Measurements from ENCODE around the gene HPDL.
"Not testable (repeated sequence)": the region's sequence is repeated elsewhere in the genome, so short reads cannot be mapped to it uniquely, and the experiment has no call there.

The HPDL gene

GRCh38 chr1:45359882-45360513 lies 33.3 kb downstream of the HPDL start:
- H4K8ac ChIP-seq (ENCODE audit: low read depth, low read length): no peak overlapping the region
- peak overlapping the region; percentile 48 for H3K4ac ChIP-seq (ENCODE audit: low read depth, low read length)
- H3K23ac ChIP-seq (ENCODE audit: low read length): no peak overlapping the region
- no peak overlapping the region for H2BK5ac ChIP-seq (ENCODE audit: low read length)
- H3K4me3 ChIP-seq (ENCODE audit: low read length): no peak overlapping the region
- H3K4me1 ChIP-seq (ENCODE audit: control insufficient read depth, low read depth, low read length): no peaks in the 10 kb centered on the region
- H3K56ac ChIP-seq (ENCODE audit: low read length): no peak overlapping the region
- peak; percentile 49 for DNase-seq
- H2AK5ac ChIP-seq (ENCODE audit: low read length): no peak overlapping the region
- H3K79me1 ChIP-seq (ENCODE audit: low read length): no peaks in the 10 kb centered on the region
- no peaks in the 10 kb centered on the region for H3K36me3 ChIP-seq (ENCODE audit: control insufficient read depth, insufficient read depth, low read length)
- H3K27me3 ChIP-seq (ENCODE audit: insufficient read depth, low read length, poor library complexity): no peaks in the 10 kb centered on the region
- no peak overlapping the region for H2BK120ac ChIP-seq (ENCODE audit: low read depth, low read length)
- no peaks in the 10 kb centered on the region for H3K79me2 ChIP-seq (ENCODE audit: control insufficient read depth, insufficient read depth, low read length)
- no peak overlapping the region for H3K9ac ChIP-seq (ENCODE audit: low read length)
- no peak overlapping the region for H3K18ac ChIP-seq (ENCODE audit: low read length)
- WGBS (ENCODE audit: extremely low coverage, insufficient coverage, low lambda C conversion rate): no CpG with 5 or more reads among the region's 7 CpGs
- H3K27ac ChIP-seq (ENCODE audit: low read depth, low read length): no peak overlapping the region
- no peak overlapping the region for H3K4me2 ChIP-seq (ENCODE audit: low read length)
- H4K5ac ChIP-seq (ENCODE audit: low read length): no peak overlapping the region
- H2BK15ac ChIP-seq (replicated peaks; ENCODE audit: low read depth): no peak overlapping the region

GRCh38 chr1:45360981-45361380 lies 34.3 kb downstream of the HPDL start:
- not testable (repeated sequence) for H4K5ac ChIP-seq (ENCODE audit: low read length); H3K4me1 ChIP-seq (ENCODE audit: control insufficient read depth, low read depth, low read length); H2BK5ac ChIP-seq (ENCODE audit: low read length); H4K8ac ChIP-seq (ENCODE audit: low read depth, low read length); H3K4me3 ChIP-seq (ENCODE audit: low read length); H3K36me3 ChIP-seq (ENCODE audit: control insufficient read depth, insufficient read depth, low read length); H3K56ac ChIP-seq (ENCODE audit: low read length); H2AK5ac ChIP-seq (ENCODE audit: low read length); H3K18ac ChIP-seq (ENCODE audit: low read length); H3K4ac ChIP-seq (ENCODE audit: low read depth, low read length); H3K79me1 ChIP-seq (ENCODE audit: low read length); H3K79me2 ChIP-seq (ENCODE audit: control insufficient read depth, insufficient read depth, low read length); H3K23ac ChIP-seq (ENCODE audit: low read length); H3K27ac ChIP-seq (ENCODE audit: low read depth, low read length); H3K9ac ChIP-seq (ENCODE audit: low read length); H3K27me3 ChIP-seq (ENCODE audit: insufficient read depth, low read length, poor library complexity); H2BK15ac ChIP-seq (replicated peaks; ENCODE audit: low read depth); H2BK120ac ChIP-seq (ENCODE audit: low read depth, low read length); H3K4me2 ChIP-seq (ENCODE audit: low read length)
- WGBS (ENCODE audit: extremely low coverage, insufficient coverage, low lambda C conversion rate): no CpG with 5 or more reads among the region's 7 CpGs
- DNase-seq: peak; percentile 71

- Histone ChIP-seq H3K23ac (ENCODE audit: low read length) (no peak overlapping the region), H3K27me3 (ENCODE audit: insufficient read depth, low read length, poor library complexity) (no peaks in the 10 kb centered on the region), H3K36me3 (ENCODE audit: control insufficient read depth, insufficient read depth, low read length) (no peaks in the 10 kb centered on the region), H3K79me2 (ENCODE audit: control insufficient read depth, insufficient read depth, low read length) (no peaks in the 10 kb centered on the region), H2BK15ac (replicated peaks; ENCODE audit: low read depth) (no peak overlapping the region), H3K9ac (ENCODE audit: low read length) (no peak overlapping the region), H4K8ac (ENCODE audit: low read depth, low read length) (no peak overlapping the region), H2BK120ac (ENCODE audit: low read depth, low read length) (no peak overlapping the region), H3K27ac (ENCODE audit: low read depth, low read length) (no peak overlapping the region), H3K4ac (ENCODE audit: low read depth, low read length) (no peak overlapping the region), H3K4me3 (ENCODE audit: low read length) (no peak overlapping the region), H3K4me2 (ENCODE audit: low read length) (no peak overlapping the region), H3K56ac (ENCODE audit: low read length) (no peak overlapping the region), H2BK5ac (ENCODE audit: low read length) (no peak overlapping the region), H2AK5ac (ENCODE audit: low read length) (no peak overlapping the region), H3K18ac (ENCODE audit: low read length) (no peak overlapping the region), H3K4me1 (ENCODE audit: control insufficient read depth, low read depth, low read length) (no peaks in the 10 kb centered on the region), H3K79me1 (ENCODE audit: low read length) (no peaks in the 10 kb centered on the region), H4K5ac (ENCODE audit: low read length) (no peak overlapping the region)
- no CpG with 5 or more reads among the region's 2 CpGs for WGBS (ENCODE audit: extremely low coverage, insufficient coverage, low lambda C conversion rate)
- no peak for DNase-seq
Observed at GRCh38 chr1:45364294-45364693, 37.6 kb downstream of the HPDL start.

GRCh38 chr1:45365051-45365450 lies 38.4 kb downstream of the HPDL start:
- no peak overlapping the region for H2AK5ac ChIP-seq (ENCODE audit: low read length)
- H3K4ac ChIP-seq (ENCODE audit: low read depth, low read length): no peak overlapping the region
- no peak overlapping the region for H3K9ac ChIP-seq (ENCODE audit: low read length)
- no peaks in the 10 kb centered on the region for H3K4me1 ChIP-seq (ENCODE audit: control insufficient read depth, low read depth, low read length)
- H3K4me2 ChIP-seq (ENCODE audit: low read length): no peak overlapping the region
- H4K8ac ChIP-seq (ENCODE audit: low read depth, low read length): no peak overlapping the region
- H4K5ac ChIP-seq (ENCODE audit: low read length): no peak overlapping the region
- no peaks in the 10 kb centered on the region for H3K79me1 ChIP-seq (ENCODE audit: low read length)
- DNase-seq: no peak
- H3K36me3 ChIP-seq (ENCODE audit: control insufficient read depth, insufficient read depth, low read length): no peaks in the 10 kb centered on the region
- no peak overlapping the region for H3K4me3 ChIP-seq (ENCODE audit: low read length)
- no peak overlapping the region for H2BK120ac ChIP-seq (ENCODE audit: low read depth, low read length)
- no peak overlapping the region for H2BK5ac ChIP-seq (ENCODE audit: low read length)
- H2BK15ac ChIP-seq (replicated peaks; ENCODE audit: low read depth): no peak overlapping the region
- no peak overlapping the region for H3K56ac ChIP-seq (ENCODE audit: low read length)
- H3K27me3 ChIP-seq (ENCODE audit: insufficient read depth, low read length, poor library complexity): no peaks in the 10 kb centered on the region
- no peaks in the 10 kb centered on the region for H3K79me2 ChIP-seq (ENCODE audit: control insufficient read depth, insufficient read depth, low read length)
- no CpG with 5 or more reads among the region's 6 CpGs for WGBS (ENCODE audit: extremely low coverage, insufficient coverage, low lambda C conversion rate)
- H3K18ac ChIP-seq (ENCODE audit: low read length): no peak overlapping the region
- H3K27ac ChIP-seq (ENCODE audit: low read depth, low read length): no peak overlapping the region
- H3K23ac ChIP-seq (ENCODE audit: low read length): no peak overlapping the region

GRCh38 chr1:45370575-45370974 lies 43.9 kb downstream of the HPDL start:
- Histone ChIP-seq H3K23ac (ENCODE audit: low read length) (no peak overlapping the region), H3K4ac (ENCODE audit: low read depth, low read length) (no peak overlapping the region), H3K4me2 (ENCODE audit: low read length) (no peak overlapping the region), H3K27me3 (ENCODE audit: insufficient read depth, low read length, poor library complexity) (no peaks in the 10 kb centered on the region), H4K8ac (ENCODE audit: low read depth, low read length) (no peak overlapping the region), H3K79me1 (ENCODE audit: low read length) (no peaks in the 10 kb centered on the region), H3K36me3 (ENCODE audit: control insufficient read depth, insufficient read depth, low read length) (no peaks in the 10 kb centered on the region), H2BK120ac (ENCODE audit: low read depth, low read length) (no peak overlapping the region), H3K9ac (ENCODE audit: low read length) (no peak overlapping the region), H3K4me1 (ENCODE audit: control insufficient read depth, low read depth, low read length) (no peaks in the 10 kb centered on the region), H2BK5ac (ENCODE audit: low read length) (no peak overlapping the region), H3K79me2 (ENCODE audit: control insufficient read depth, insufficient read depth, low read length) (no peaks in the 10 kb centered on the region), H3K18ac (ENCODE audit: low read length) (no peak overlapping the region), H3K56ac (ENCODE audit: low read length) (no peak overlapping the region), H2BK15ac (replicated peaks; ENCODE audit: low read depth) (no peak overlapping the region), H4K5ac (ENCODE audit: low read length) (no peak overlapping the region), H2AK5ac (ENCODE audit: low read length) (no peak overlapping the region), H3K4me3 (ENCODE audit: low read length) (no peak overlapping the region), H3K27ac (ENCODE audit: low read depth, low read length) (no peak overlapping the region)
- no peak for DNase-seq

- H3K4ac ChIP-seq (ENCODE audit: low read depth, low read length): no peak overlapping the region
- no peak overlapping the region for H3K56ac ChIP-seq (ENCODE audit: low read length)
- H3K36me3 ChIP-seq (ENCODE audit: control insufficient read depth, insufficient read depth, low read length): no peaks in the 10 kb centered on the region
- no peak overlapping the region for H3K4me2 ChIP-seq (ENCODE audit: low read length)
- no peak overlapping the region for H3K4me3 ChIP-seq (ENCODE audit: low read length)
- H2AK5ac ChIP-seq (ENCODE audit: low read length): no peak overlapping the region
- H4K5ac ChIP-seq (ENCODE audit: low read length): no peak overlapping the region
- H2BK120ac ChIP-seq (ENCODE audit: low read depth, low read length): no peak overlapping the region
- DNase-seq: no peak
- no peaks in the 10 kb centered on the region for H3K4me1 ChIP-seq (ENCODE audit: control insufficient read depth, low read depth, low read length)
- no peak overlapping the region for H4K8ac ChIP-seq (ENCODE audit: low read depth, low read length)
- no peak overlapping the region for H3K27ac ChIP-seq (ENCODE audit: low read depth, low read length)
- H3K18ac ChIP-seq (ENCODE audit: low read length): no peak overlapping the region
- no peak overlapping the region for H2BK15ac ChIP-seq (replicated peaks; ENCODE audit: low read depth)
- H3K23ac ChIP-seq (ENCODE audit: low read length): no peak overlapping the region
- H3K79me1 ChIP-seq (ENCODE audit: low read length): no peaks in the 10 kb centered on the region
- H3K27me3 ChIP-seq (ENCODE audit: insufficient read depth, low read length, poor library complexity): no peaks in the 10 kb centered on the region
- no peaks in the 10 kb centered on the region for H3K79me2 ChIP-seq (ENCODE audit: control insufficient read depth, insufficient read depth, low read length)
- no peak overlapping the region for H2BK5ac ChIP-seq (ENCODE audit: low read length)
- H3K9ac ChIP-seq (ENCODE audit: low read length): no peak overlapping the region
Observed at GRCh38 chr1:45373573-45373972, 46.9 kb downstream of the HPDL start.
